Activated CD8-positive, alpha-beta memory T cell treated with anti-CD3 and anti-CD28 coated beads, Interleukin-2, amount 50 U/mL, for 1 hour (primary cell): ENCODE data around the gene ZNF594.
"Not testable (repeated sequence)": the region's sequence is repeated elsewhere in the genome, so short reads cannot be mapped to it uniquely, and the experiment has no call there.

Experiments
- DNase-seq: peaks from one replicate; pipeline ENCODE4 v3.0.0-alpha.2; 2020; ENCODE audit errors: extremely low read depth

ZNF594 gene

GRCh38 chr17:5191541-5192417 lies at the start of gene ZNF594:
TSS of gene ZNF594 (minus strand) at chr17:5191868. CDS start at chr17:5184256, 7,612 bp downstream.
- DNase-seq = peak; percentile 93

DNA sequence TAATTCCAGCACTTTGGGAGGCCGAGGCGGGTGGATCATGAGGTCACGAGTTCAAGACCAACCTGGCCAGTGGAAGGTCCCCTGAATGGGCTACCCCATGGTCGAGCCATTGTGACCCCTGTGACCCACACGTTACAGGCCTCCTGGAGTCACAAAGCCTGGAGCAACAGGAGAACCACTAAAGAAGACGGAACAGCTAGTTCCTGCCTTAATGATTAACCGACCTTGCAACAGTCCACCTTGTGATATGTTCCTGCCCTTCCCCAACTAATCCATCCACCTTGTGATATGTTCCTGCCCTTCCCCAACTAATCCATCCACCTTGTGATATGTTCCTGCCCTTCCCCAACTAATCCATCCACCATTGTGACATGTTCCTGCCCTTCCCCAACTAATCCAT lies 48.1 kb upstream of the ZNF594 start:
- DNase-seq = not testable (repeated sequence)

GRCh38 chr17:5238333-5238732 lies 46.7 kb upstream of the ZNF594 start:
- no peak for DNase-seq

GRCh38 chr17:5237541-5238016 lies 45.9 kb upstream of the ZNF594 start:
- DNase-seq = no peak

- DNase-seq = no peak
Measured at GRCh38 chr17:5236938-5237540, 45.4 kb upstream of the ZNF594 start.

- no peak for DNase-seq
Measured at GRCh38 chr17:5234645-5235576, 43.2 kb upstream of the ZNF594 start, which contains the start of gene SCIMP. TSS of gene SCIMP (minus strand) at chr17:5234860. CDS start at chr17:5234755, 105 bp downstream.

- DNase-seq = not testable (repeated sequence)
Measured at GRCh38 chr17:5233492-5233891, 41.8 kb upstream of the ZNF594 start.

DNA sequence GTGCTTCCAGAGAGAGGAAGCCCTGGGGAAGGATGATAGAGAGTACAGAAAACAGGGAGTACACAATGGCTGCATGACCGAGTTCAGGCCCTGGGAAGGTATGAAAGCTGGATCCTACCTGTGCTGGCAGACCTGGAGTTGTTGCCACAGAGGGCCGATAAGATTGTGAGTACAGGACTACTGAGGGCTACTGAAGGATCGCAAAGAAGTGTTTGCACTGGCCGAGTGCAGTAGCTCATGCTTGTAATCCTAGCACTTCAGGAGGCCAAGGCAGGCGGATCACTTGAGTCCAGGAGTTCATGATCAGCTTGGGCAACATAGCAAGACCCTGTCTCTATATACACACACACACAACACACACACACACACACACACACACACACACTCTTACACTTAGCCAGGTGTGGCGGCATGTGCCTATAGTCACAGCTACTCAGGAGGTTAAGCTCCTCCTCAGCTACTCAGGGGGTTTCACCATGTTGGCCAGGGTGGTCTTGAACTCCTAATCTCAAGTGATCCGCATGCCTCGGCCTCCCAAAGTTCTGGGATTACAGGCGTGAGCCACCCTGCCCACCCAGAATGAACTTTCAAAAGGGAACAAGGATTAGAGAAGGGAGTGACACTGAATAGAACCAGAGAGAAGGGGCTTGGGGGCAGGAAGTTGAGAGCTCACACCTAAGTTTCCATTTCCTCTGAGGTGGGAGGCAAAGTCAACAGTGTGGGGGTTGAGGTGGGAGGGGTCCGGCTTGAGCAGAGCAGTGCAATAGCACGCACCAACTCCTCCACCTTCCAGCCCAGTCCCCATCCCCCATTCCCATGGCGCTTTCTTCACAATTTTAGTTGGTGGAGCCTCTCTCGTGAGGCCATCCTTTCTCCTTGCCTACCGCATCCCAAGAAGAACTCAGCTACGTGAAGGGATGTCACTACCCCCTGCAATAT lies 35.5 kb upstream of the ZNF594 start:
- no peak for DNase-seq

- DNase-seq = no peak
Measured at GRCh38 chr17:5225668-5226457, 34.2 kb upstream of the ZNF594 start.

- not testable (repeated sequence) for DNase-seq
Measured at GRCh38 chr17:5221912-5222311, 30.2 kb upstream of the ZNF594 start.

GRCh38 chr17:5220074-5220473 lies 28.4 kb upstream of the ZNF594 start:
- no peak for DNase-seq

- DNase-seq = no peak
Measured at GRCh38 chr17:5219536-5219935, 27.9 kb upstream of the ZNF594 start.

- DNase-seq = not testable (repeated sequence)
Measured at GRCh38 chr17:5217562-5217961, 25.9 kb upstream of the ZNF594 start.

GRCh38 chr17:5211458-5211857 lies 19.8 kb upstream of the ZNF594 start:
- no peak for DNase-seq

GRCh38 chr17:5210614-5211252 lies 19.1 kb upstream of the ZNF594 start:
- DNase-seq = no peak

DNA sequence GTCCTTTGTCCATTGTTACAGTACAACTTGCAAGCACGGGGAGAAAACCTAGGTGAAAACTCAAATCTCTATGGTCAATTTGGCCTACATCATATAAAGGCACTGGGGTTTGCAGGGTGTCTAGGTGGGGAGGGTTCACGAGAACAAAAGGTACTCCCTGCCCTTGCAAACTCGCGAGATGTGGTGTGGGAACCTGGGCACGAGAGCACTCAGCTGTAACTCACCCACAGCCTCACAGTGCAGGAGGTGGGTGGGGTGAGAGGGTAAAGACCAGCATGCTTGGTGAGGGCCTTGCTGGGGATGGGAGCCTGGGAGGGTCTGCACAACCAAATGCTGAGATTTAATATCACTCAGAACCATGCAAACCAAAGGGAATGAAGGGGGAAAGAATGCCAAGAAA lies 18.4 kb upstream of the ZNF594 start:
- no peak for DNase-seq

DNA sequence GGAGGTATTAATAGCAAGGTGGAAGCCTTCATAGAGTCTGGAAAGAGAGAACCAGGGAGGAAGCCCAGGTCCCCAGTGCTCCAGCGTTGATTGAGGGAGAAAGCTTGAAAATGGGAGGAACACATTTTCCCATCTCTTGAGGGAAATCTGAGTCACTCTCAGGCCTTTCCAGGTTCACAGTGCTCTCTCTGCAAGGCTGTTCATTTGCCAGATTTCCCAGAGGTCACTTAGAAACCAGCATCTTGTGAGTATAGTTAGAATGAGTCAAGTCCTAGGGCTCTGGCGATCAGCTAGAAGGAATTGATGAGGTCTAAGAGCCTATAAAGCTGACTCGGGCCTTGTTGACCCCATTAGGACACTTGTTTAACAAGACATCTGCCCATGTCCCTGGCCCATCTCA lies 17.7 kb upstream of the ZNF594 start:
- DNase-seq = no peak

DNA sequence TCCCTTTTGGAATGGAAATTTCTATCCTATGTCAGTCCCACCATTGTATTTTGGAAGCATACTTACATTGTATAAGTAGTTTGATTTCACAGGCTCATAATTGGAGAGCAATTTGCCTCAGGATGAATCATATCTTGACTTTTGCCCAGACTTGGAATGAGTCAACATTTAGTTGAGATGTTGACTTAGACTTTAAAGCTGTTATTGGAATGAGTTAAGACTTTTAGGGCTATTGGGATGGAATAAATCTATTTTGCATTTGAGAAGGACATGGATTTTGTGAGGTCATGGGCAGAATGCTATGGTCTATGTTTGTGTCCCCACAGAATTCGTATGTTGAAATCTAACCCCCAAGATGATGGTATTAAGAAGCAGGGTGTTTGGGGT lies 12.2 kb upstream of the ZNF594 start:
- DNase-seq = no peak

DNA sequence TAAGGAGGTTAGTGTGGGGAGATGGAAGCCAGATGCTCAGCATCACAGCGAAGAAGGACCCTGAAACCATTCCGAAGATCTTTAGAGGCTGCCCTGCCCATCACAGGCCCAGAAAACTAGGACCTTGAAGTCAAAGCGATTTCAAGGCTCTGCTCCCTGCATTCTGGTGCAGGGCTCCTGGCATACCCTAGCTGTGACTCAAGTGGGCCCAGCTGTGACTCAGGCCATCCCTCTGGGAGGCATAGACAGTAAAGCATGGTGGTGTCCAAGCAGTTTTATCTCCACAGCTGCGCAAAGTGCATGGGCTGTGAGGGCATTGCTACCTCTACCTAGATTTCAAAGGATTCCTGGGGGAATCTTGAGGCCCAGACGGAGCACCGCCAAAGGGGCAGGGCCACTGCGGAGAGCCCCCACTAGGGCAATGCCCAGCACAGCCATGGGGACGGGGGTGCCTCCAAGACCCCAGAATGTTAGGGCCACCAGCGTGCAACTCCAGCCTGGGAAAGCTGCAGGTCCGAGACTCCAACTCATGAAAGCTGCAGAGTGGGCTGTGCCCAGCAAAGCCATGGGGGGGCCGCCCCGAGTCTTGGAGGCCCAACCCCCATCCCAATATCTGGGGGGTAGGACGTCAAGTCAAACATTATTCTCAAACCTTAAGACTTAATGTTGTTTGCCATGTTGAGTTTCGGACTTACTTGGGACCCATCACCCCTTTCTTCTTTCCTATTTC lies 11.7 kb upstream of the ZNF594 start:
- DNase-seq = no peak
